PC-3 (cell line): ENCODE data around the gene BMPR1A. TPM values are rescaled to one million over a fixed set of nuclear protein-coding genes. Genes with fewer than 3 reads are reported as not detected.

Source experiments
- ATAC-seq: fragments of 200-7000 bp; cut with Tn5 transposase; 2 replicates; pipeline ENCODE4 v1.9.1; 2020; ENCODE audit warnings: mild to moderate bottlenecking, moderate library complexity
- BruUV-seq: library from RNA; stranded (reverse); fragments of 400-500 nt; replicated peaks from 2 replicates; lab custom pipeline; 2021; lab: Mats Ljungman, UMichigan
- CTCF ChIA-PET: fragments of 300-600 bp; sonication (Branson Sonifier 250); formaldehyde crosslinking; loops from one replicate; lab custom pipeline; 2022; ENCODE audit warnings: antibody characterized with exemption; lab: Charles Lee
- POLR2A ChIA-PET: fragments of 300-600 bp; sonication (Branson Sonifier 250); formaldehyde crosslinking; loops from one replicate; lab custom pipeline; 2022; ENCODE audit warnings: antibody characterized with exemption; ENCODE audit not compliant: unreplicated experiment; lab: Charles Lee
- DNase-seq: peaks from one replicate; pipeline ENCODE4 v3.0.0-alpha.2; 2015
- H2AFZ ChIP-seq: fragments of 300-600 bp; sonication (generic); 2 replicates; pipeline ENCODE4 v1.6.0; 2016; ENCODE audit warnings: antibody characterized with exemption, low read length
- H3F3A ChIP-seq: fragments of 300-600 bp; sonication (generic); one replicate; pipeline ENCODE4 v1.6.0; 2017; ENCODE audit warnings: antibody characterized with exemption, low read length, control low read depth, mild to moderate bottlenecking; ENCODE audit not compliant: unreplicated experiment
- H3K27ac ChIP-seq: fragments of 300-600 bp; sonication (generic); 2 replicates; pipeline ENCODE4 v1.5.1; 2016; ENCODE audit warnings: mild to moderate bottlenecking, low read length
- H3K27me3 ChIP-seq: fragments of 300-600 bp; sonication (generic); 2 replicates; pipeline ENCODE4 v1.6.1; 2016; ENCODE audit warnings: low read length, mixed read lengths
- H3K36me3 ChIP-seq: fragments of 300-600 bp; sonication (generic); 2 replicates; pipeline ENCODE4 v1.6.1; 2016; ENCODE audit warnings: low read depth, mixed run types, low read length, mixed read lengths
- H3K4me1 ChIP-seq: fragments of 300-600 bp; sonication (generic); 2 replicates; pipeline ENCODE4 v1.5.1; 2016; ENCODE audit warnings: low read length; ENCODE audit not compliant: insufficient read depth
- H3K4me2 ChIP-seq: fragments of 300-600 bp; sonication (generic); 2 replicates; pipeline ENCODE4 v1.6.0; 2016; ENCODE audit warnings: low read length
- H3K4me3 ChIP-seq: fragments of 300-600 bp; sonication (generic); 2 replicates; pipeline ENCODE4 v1.5.1; 2016; ENCODE audit warnings: mild to moderate bottlenecking, low read length, mixed read lengths
- H3K79me2 ChIP-seq: fragments of 300-600 bp; sonication (generic); 2 replicates; pipeline ENCODE4 v1.6.1; 2017; ENCODE audit warnings: low read length, mixed read lengths
- H3K9ac ChIP-seq: fragments of 300-600 bp; sonication (generic); 2 replicates; pipeline ENCODE4 v1.6.0; 2016; ENCODE audit warnings: mild to moderate bottlenecking, low read length
- H3K9me2 ChIP-seq: fragments of 300-600 bp; sonication (generic); replicated peaks from 2 replicates; pipeline ENCODE4 v1.6.1; 2016; ENCODE audit warnings: mixed run types, low read length, mixed read lengths
- H3K9me3 ChIP-seq: fragments of 300-600 bp; sonication (generic); 2 replicates; pipeline ENCODE4 v1.6.1; 2016; ENCODE audit warnings: low read length, mixed read lengths
- H4K20me1 ChIP-seq: fragments of 300-600 bp; sonication (generic); 2 replicates; pipeline ENCODE4 v1.6.1; 2016; ENCODE audit warnings: low read length, mixed read lengths
- EZH2 ChIP-seq: fragments of 300-600 bp; sonication (generic); IDR thresholded peaks from one replicate; pipeline ENCODE4 v1.6.1; 2017; ENCODE audit warnings: antibody characterized with exemption, mild to moderate bottlenecking, low read length; ENCODE audit not compliant: unreplicated experiment
- EZH2phosphoT487 ChIP-seq: fragments of 300-600 bp; sonication (generic); IDR thresholded peaks from 2 replicates; pipeline ENCODE4 v1.6.1; 2018; ENCODE audit warnings: mild to moderate bottlenecking, antibody characterized with exemption, low read length, borderline replicate concordance
- intact Hi-C: fragments of 100-400 bp; cut with micrococcal nuclease; formaldehyde crosslinking; loops from 2 replicates; pipeline ENCODE4 v1.9.0; 2023
- total RNA-seq: library from RNA; depleted of rRNA; stranded (reverse); fragments of >200 nt; gene quantifications from 2 replicates; pipeline ENCODE4 v1.2.3, GENCODE V29; 2014
- TF ChIP-seq, protein P1 (sequence below): fragments of 300-600 bp; sonication (generic); conservative IDR thresholded peaks from 2 replicates; pipeline ENCODE4 v1.5.1; 2017; ENCODE audit warnings: antibody characterized with exemption, low read depth, mild to moderate bottlenecking, low read length

Gene BMPR1A
- total RNA-seq, 1 experiment from 2014 or later, result 14.5 TPM

DNA sequence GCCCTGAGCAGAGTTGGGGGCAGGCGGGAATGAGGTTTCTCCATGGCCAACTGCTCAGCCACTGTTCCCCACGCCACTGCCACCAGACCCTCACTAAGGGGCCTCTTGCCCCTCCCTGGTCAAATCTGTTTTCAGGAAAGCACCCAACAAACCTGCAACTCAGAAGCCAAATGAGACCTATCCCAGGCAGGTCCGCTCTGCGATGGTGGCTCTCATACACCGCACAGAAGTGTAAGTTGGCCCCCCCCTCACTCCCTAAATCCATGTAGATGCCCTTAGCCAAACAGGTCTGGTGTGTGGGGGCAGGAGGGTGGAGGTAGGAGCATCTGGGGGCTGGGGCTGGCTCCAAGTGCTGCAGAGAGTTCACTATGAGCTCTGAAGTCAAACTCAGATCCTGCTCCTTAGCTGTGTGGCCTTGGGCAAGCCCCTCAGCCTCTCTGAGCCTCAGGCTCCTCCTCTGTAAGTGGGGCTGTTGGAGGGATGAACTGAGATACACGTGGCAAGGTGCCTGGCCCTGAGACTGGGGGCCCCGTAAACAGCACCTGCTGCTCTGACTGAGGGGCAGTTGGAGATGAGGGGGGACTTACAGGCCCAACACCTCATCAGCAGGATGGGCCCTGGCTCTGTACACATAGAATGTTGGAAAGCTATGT is 199.9 kb downstream of the BMPR1A start:
- no peaks in the 10 kb centered on the region for H3K79me2 ChIP-seq
- no peak overlapping the region for H3K9ac ChIP-seq
- H4K20me1 ChIP-seq, result no peaks in the 10 kb centered on the region
- BruUV-seq, result no TSS peak
- no peak overlapping the region for H3K4me2 ChIP-seq
- no peaks in the 10 kb centered on the region for H3K9me3 ChIP-seq
- no peaks in the 10 kb centered on the region for H3F3A ChIP-seq
- H3K27me3 ChIP-seq, result no peaks in the 10 kb centered on the region
- no peak overlapping the region for H3K4me3 ChIP-seq
- ATAC-seq, result no peak
- intact Hi-C loops, result no loop called here
- H3K4me1 ChIP-seq, result peaks cover 28% of the 10 kb centered on the region
- ChIA-PET POLR2A (no interaction called here), CTCF (no interaction called here)
- H3K9me2 ChIP-seq, result no peaks in the 10 kb centered on the region
- no peaks in the 10 kb centered on the region for H3K36me3 ChIP-seq
- H2AFZ ChIP-seq, result no peak overlapping the region
- no peak overlapping the region for H3K27ac ChIP-seq
- DNase-seq, result no peak
- TF ChIP-seq EZH2 (no peak), EZH2phosphoT487 (no peak)
- TF ChIP-seq, protein P1, sequence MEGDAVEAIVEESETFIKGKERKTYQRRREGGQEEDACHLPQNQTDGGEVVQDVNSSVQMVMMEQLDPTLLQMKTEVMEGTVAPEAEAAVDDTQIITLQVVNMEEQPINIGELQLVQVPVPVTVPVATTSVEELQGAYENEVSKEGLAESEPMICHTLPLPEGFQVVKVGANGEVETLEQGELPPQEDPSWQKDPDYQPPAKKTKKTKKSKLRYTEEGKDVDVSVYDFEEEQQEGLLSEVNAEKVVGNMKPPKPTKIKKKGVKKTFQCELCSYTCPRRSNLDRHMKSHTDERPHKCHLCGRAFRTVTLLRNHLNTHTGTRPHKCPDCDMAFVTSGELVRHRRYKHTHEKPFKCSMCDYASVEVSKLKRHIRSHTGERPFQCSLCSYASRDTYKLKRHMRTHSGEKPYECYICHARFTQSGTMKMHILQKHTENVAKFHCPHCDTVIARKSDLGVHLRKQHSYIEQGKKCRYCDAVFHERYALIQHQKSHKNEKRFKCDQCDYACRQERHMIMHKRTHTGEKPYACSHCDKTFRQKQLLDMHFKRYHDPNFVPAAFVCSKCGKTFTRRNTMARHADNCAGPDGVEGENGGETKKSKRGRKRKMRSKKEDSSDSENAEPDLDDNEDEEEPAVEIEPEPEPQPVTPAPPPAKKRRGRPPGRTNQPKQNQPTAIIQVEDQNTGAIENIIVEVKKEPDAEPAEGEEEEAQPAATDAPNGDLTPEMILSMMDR, result no peak

DNA sequence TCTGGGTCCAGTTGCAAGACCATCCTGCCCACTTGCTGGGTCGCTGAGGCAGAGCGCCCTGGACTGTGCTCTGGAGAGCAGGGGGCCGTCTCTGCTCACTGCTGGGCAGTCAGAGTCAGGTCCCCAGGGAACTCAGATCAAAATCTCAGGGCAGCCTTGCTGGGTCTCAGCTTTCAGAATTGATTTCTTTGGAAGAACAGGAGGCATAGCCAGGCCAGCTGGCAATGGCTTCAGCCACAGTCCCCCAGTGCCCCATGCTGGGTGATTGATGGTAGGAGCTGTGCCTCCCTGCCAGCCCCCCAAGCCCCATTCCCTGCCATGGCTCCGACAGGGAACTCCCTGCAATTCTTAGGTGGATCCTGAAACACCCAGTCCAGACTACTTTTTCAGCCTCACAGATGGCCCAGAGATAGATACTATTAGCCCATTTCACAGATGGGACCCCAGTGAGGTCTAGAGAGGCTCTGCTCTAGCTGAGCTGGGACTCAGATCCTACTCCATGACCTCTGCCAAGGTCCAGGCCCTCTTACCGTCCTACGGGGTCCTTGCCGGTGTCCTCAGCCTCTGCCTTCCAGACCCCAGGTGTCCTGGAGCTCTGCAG is 200.5 kb downstream of the BMPR1A start:
- Histone ChIP-seq H3K4me3 (no peak overlapping the region), H3F3A (no peaks in the 10 kb centered on the region), H3K36me3 (no peaks in the 10 kb centered on the region), H3K9me2 (no peaks in the 10 kb centered on the region), H3K4me1 (peaks cover 33% of the 10 kb centered on the region), H3K27me3 (no peaks in the 10 kb centered on the region), H3K4me2 (no peak overlapping the region), H3K9ac (no peak overlapping the region), H3K9me3 (no peaks in the 10 kb centered on the region), H4K20me1 (no peaks in the 10 kb centered on the region), H3K79me2 (no peaks in the 10 kb centered on the region), H3K27ac (no peak overlapping the region), H2AFZ (no peak overlapping the region)
- ATAC-seq (no peak), DNase-seq (no peak)
- ChIA-PET CTCF (no interaction called here), POLR2A (no interaction called here)
- intact Hi-C loops, result no loop called here
- TF ChIP-seq EZH2 (no peak), EZH2phosphoT487 (no peak)
- TF ChIP-seq, protein P1, result no peak
- BruUV-seq, result no TSS peak

DNA sequence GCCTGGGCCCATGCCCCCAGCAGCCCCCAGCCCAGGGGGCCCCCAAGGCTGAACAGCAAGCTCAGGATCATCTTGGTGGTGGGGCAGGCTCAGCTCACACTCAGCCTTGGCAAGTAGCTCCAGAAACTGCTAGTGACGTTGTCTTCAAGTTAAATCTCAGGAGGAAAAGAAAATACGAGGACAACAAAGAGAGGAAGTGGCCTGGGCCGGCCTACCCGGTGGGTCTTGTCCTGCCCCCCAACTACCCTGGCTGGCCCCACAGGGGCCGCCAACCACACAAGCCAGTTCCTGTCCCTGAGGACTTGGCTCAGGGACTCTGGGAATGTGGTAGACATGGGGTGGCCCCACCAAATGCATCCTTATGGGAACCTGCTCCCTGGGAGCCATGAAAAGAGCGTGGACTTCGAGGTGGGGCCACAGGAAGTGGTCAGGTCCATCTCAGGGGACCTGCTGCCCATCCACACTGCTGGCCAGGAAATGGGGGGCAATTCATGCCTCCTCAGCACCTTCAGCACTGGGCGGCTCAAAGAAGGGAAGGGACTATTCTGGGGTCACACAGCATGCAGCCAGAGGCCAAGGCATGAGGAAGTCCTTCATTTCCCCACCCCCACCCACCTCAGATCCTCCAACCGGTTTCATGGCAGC is 201.2 kb downstream of the BMPR1A start, which contains the start of gene MMRN2:
TSS of gene MMRN2 (minus strand) at position 145 of the 645 bp plus-strand sequence. CDS start at position 71, 74 bp downstream.
- H3K27ac ChIP-seq, result no peak within 1 kb of the TSS
- no peak within 1 kb of the TSS for H3K4me3 ChIP-seq

More for the DNA sequence above, 201.2 kb downstream of the BMPR1A start, which contains the start of gene MMRN2:
- BruUV-seq, result no TSS peak
- DNase-seq (no peak), ATAC-seq (no peak)
- ChIA-PET CTCF (no interaction called here), POLR2A (no interaction called here)
- Histone ChIP-seq H3K79me2 (no peaks in the 10 kb centered on the region), H3K27me3 (no peaks in the 10 kb centered on the region), H3K4me2 (no peak within 1 kb of the TSS), H4K20me1 (no peaks in the 10 kb centered on the region), H2AFZ (no peak within 1 kb of the TSS), H3K9me2 (no peaks in the 10 kb centered on the region), H3F3A (no peaks in the 10 kb centered on the region), H3K9me3 (no peaks in the 10 kb centered on the region), H3K9ac (no peak within 1 kb of the TSS), H3K4me1 (peaks cover 33% of the 10 kb centered on the region), H3K36me3 (no peaks in the 10 kb centered on the region)
- intact Hi-C loops, result no loop called here
- no peak for TF ChIP-seq EZH2phosphoT487
- TF ChIP-seq, protein P1, result no peak
- TF ChIP-seq EZH2, result no peak
